ENCODE results near the gene NUPR2. TPM values are rescaled to one million over a fixed set of nuclear protein-coding genes. Genes with fewer than 3 reads are reported as not detected.
"Not testable (repeated sequence)": the region's sequence is repeated elsewhere in the genome, so short reads cannot be mapped to it uniquely, and the experiment has no call there.

The NUPR2 gene
- total and polyA plus RNA-seq, 3 donors from 2014 or later, result 171 to 785 (median 227) TPM

GRCh38 chr7:56097700-56098099, 18.5 kb downstream of the NUPR2 start:
- no peak for DNase-seq
- Histone ChIP-seq H3K36me3 (ENCODE audit: low read depth, missing control alignments) (no peaks in the 10 kb centered on the region), H3K4me1 (peaks cover 6% of the 10 kb centered on the region), H3K4me3 (no peak overlapping the region), H3K27me3 (no peaks in the 10 kb centered on the region), H3K27ac (no peak overlapping the region), H3K9me3 (no peaks in the 10 kb centered on the region)
- 54 to 58% methylated on average over 5 of the region's 5 CpGs for WGBS, 2 donors
- TF ChIP-seq POLR2A (IDR thresholded peaks at IDR 0.05), result no peak
- no peak for TF ChIP-seq CTCF (IDR thresholded peaks at IDR 0.05)
- intact Hi-C loops (cut with DNase I; ENCODE audit: low total_unique reads), result no loop called here

GRCh38 chr7:56092789-56093531, 23.3 kb downstream of the NUPR2 start, which contains the start of gene PHKG1:
PHKG1 (minus strand) TSS chr7:56092952; CDS start chr7:56088941, 4,011 bp downstream.
- no peak within 1 kb of the TSS for H3K4me3 ChIP-seq
- intact Hi-C loops (cut with DNase I; ENCODE audit: low total_unique reads), result no loop called here
- 40 to 62% methylated on average over 16 to 19 of the region's 19 CpGs for WGBS, 2 donors

GRCh38 chr7:56092388-56092787, 23.8 kb downstream of the NUPR2 start:
- 34 to 52% methylated on average over 5 to 6 of the region's 6 CpGs for WGBS, 2 donors
- peak overlapping the region in 1 of 2 donors; percentile 29 for H3K27ac ChIP-seq

More at GRCh38 chr7:56092789-56093531, 23.3 kb downstream of the NUPR2 start, which contains the start of gene PHKG1:
- Histone ChIP-seq H3K27me3 (no peaks in the 10 kb centered on the region), H3K36me3 (ENCODE audit: low read depth, missing control alignments) (no peaks in the 10 kb centered on the region), H3K9me3 (no peaks in the 10 kb centered on the region), H3K27ac (peak within 1 kb of the TSS in 1 of 2 donors; percentile 29), H3K4me1 (peaks cover 13% of the 10 kb centered on the region)
- TF ChIP-seq POLR2A (IDR thresholded peaks at IDR 0.05) (no peak), CTCF (IDR thresholded peaks at IDR 0.05) (peak in 1 of 3 experiments; percentile 41)
- DNase-seq, result peak; percentile 79

GRCh38 chr7:56091591-56091990, 24.6 kb downstream of the NUPR2 start:
- TF ChIP-seq CTCF (IDR thresholded peaks at IDR 0.05), result no peak
- TF ChIP-seq POLR2A (IDR thresholded peaks at IDR 0.05), result no peak
- Histone ChIP-seq H3K4me1 (peaks cover 13% of the 10 kb centered on the region), H3K9me3 (no peaks in the 10 kb centered on the region), H3K27ac (peak overlapping the region in 1 of 2 donors; percentile 29), H3K36me3 (ENCODE audit: low read depth, missing control alignments) (no peaks in the 10 kb centered on the region), H3K27me3 (no peaks in the 10 kb centered on the region), H3K4me3 (no peak overlapping the region)
- WGBS, 2 donors, result 50 to 82% methylated on average over 1 to 3 of the region's 3 CpGs
- DNase-seq, result no peak
- intact Hi-C loops (cut with DNase I; ENCODE audit: low total_unique reads), result no loop called here

More at GRCh38 chr7:56092388-56092787, 23.8 kb downstream of the NUPR2 start:
- intact Hi-C loops (cut with DNase I; ENCODE audit: low total_unique reads); H3K36me3 ChIP-seq (ENCODE audit: low read depth, missing control alignments); DNase-seq; H3K9me3 ChIP-seq; H3K27me3 ChIP-seq; H3K4me3 ChIP-seq: not testable (repeated sequence)
- peaks cover 13% of the 10 kb centered on the region for H3K4me1 ChIP-seq

GRCh38 chr7:56087445-56087844, 28.8 kb downstream of the NUPR2 start:
- Histone ChIP-seq H3K9me3 (no peaks in the 10 kb centered on the region), H3K27ac (no peak overlapping the region), H3K4me1 (peaks cover 12% of the 10 kb centered on the region), H3K36me3 (ENCODE audit: low read depth, missing control alignments) (no peaks in the 10 kb centered on the region), H3K27me3 (no peaks in the 10 kb centered on the region), H3K4me3 (no peak overlapping the region)
- TF ChIP-seq POLR2A (IDR thresholded peaks at IDR 0.05) (no peak), CTCF (IDR thresholded peaks at IDR 0.05) (no peak)
- intact Hi-C loops (cut with DNase I; ENCODE audit: low total_unique reads), result no loop called here
- DNase-seq, result no peak
- whole genome bisulfite sequencing, 2 donors, result 89% methylated on average over 16 of the region's 16 CpGs; no CpG with 5 or more reads in 1 of the 2 donors

Measured in testis (tissue), 3 donors.